Osteocyte (in vitro differentiated cells): ENCODE results near the gene TMEM145. TPM values are rescaled to one million over a fixed set of nuclear protein-coding genes. Genes with fewer than 3 reads are reported as not detected.

ENCODE experiments used
- DNase-seq: peaks from one replicate; pipeline ENCODE4 v3.0.0; 2021; ENCODE audit warnings: mixed read lengths; ENCODE audit not compliant: unreplicated experiment; ENCODE audit errors: extremely low spot score
- H3K27ac Mint-ChIP-seq: one replicate; pipeline ENCODE4 v1.8.0; 2021; ENCODE audit warnings: mild to moderate bottlenecking, mixed read lengths; ENCODE audit not compliant: unreplicated experiment
- H3K27me3 Mint-ChIP-seq: one replicate; pipeline ENCODE4 v1.8.0; 2021; ENCODE audit warnings: mixed read lengths; ENCODE audit not compliant: unreplicated experiment
- H3K36me3 Mint-ChIP-seq: one replicate; pipeline ENCODE4 v1.8.0; 2021; ENCODE audit warnings: mixed read lengths; ENCODE audit not compliant: unreplicated experiment
- H3K4me1 Mint-ChIP-seq: one replicate; pipeline ENCODE4 v1.8.0; 2021; ENCODE audit warnings: mixed read lengths; ENCODE audit not compliant: unreplicated experiment
- H3K4me3 Mint-ChIP-seq: one replicate; pipeline ENCODE4 v1.8.0; 2021; ENCODE audit warnings: mild to moderate bottlenecking, moderate library complexity, mixed read lengths; ENCODE audit not compliant: unreplicated experiment
- H3K9me3 Mint-ChIP-seq: one replicate; pipeline ENCODE4 v1.8.0; 2021; ENCODE audit warnings: mixed read lengths; ENCODE audit not compliant: unreplicated experiment
- CTCF ChIP-seq: fragments of 200-600 bp; sonication (generic); IDR thresholded peaks from 2 replicates; pipeline ENCODE4 v1.5.0; 2021; ENCODE audit warnings: antibody characterized with exemption, mild to moderate bottlenecking, moderate library complexity
- microRNA-seq: library from miRNA; unstranded; fragments of <30 nt; microRNA quantifications from one replicate; pipeline ENCODE4 v1.1.0, GENCODE V29; 2020; ENCODE audit not compliant: unreplicated experiment
- total RNA-seq: library from RNA; stranded (reverse); gene quantifications from 2 replicates; pipeline ENCODE4 v1.2.1, GENCODE V29; 2021

TMEM145 gene
- total RNA-seq, 1 donor from 2014 or later: 0.78 TPM

GRCh38 chr19:42370626-42371175, 57.6 kb downstream of the TMEM145 start:
- TF ChIP-seq CTCF: no peak
- Mint-ChIP-seq H3K4me1 (peaks cover 14% of the 10 kb centered on the region), H3K36me3 (peaks cover 20% of the 10 kb centered on the region), H3K27ac (no peak overlapping the region), H3K27me3 (no peaks in the 10 kb centered on the region), H3K9me3 (no peaks in the 10 kb centered on the region), H3K4me3 (no peak overlapping the region)
- DNase-seq: no peak

Small RNA genes within 50 kb of the gene (microRNA-seq; reads per million reads assigned to microRNA genes)
- not detected for gene MIR8077

Other genes with a start within 250 kb of the TMEM145 start
- gene GRIK5, start 243.1 kb upstream of the TMEM145 start, total RNA-seq: 0.38 and 0.55 TPM in 2 replicates
- 15.2 and 15.5 TPM in 2 replicates for gene ZNF574, start 237.1 kb upstream of the TMEM145 start, total RNA-seq
- gene POU2F2, start 180.9 kb upstream of the TMEM145 start, total RNA-seq: 0.64 and 1.0 TPM in 2 replicates
- 21.0 and 27.4 TPM in 2 replicates for gene DEDD2, start 95.6 kb upstream of the TMEM145 start, total RNA-seq
- gene ZNF526, start 93.0 kb upstream of the TMEM145 start, total RNA-seq: 9.9 and 11.9 TPM in 2 replicates
- 45.4 and 52.3 TPM in 2 replicates for gene GSK3A, start 70.7 kb upstream of the TMEM145 start, total RNA-seq
- 66.8 and 75.3 TPM in 2 replicates for gene ERF, start 58.2 kb upstream of the TMEM145 start, total RNA-seq
- 115 and 122 TPM in 2 replicates for gene CIC, start 44.1 kb upstream of the TMEM145 start, total RNA-seq
- gene PRR19, start 11.2 kb upstream of the TMEM145 start, total RNA-seq: 2.0 and 2.2 TPM in 2 replicates
- 44.4 and 47.2 TPM in 2 replicates for gene PAFAH1B3, start 10.7 kb upstream of the TMEM145 start, total RNA-seq
- 75.7 and 80.9 TPM in 2 replicates for gene MEGF8, start 12.3 kb downstream of the TMEM145 start, total RNA-seq
- gene CNFN, start 77.0 kb downstream of the TMEM145 start, total RNA-seq: not detected in 2 replicates
- gene LIPE, start 114.1 kb downstream of the TMEM145 start, total RNA-seq: 7.6 and 8.4 TPM in 2 replicates
- gene CXCL17, start 129.6 kb downstream of the TMEM145 start, total RNA-seq: not detected in 2 replicates
- not detected in 2 replicates for gene CEACAM1, start 215.2 kb downstream of the TMEM145 start, total RNA-seq